ENCODE measurements around the gene SPNS2.

The SPNS2 gene

DNA sequence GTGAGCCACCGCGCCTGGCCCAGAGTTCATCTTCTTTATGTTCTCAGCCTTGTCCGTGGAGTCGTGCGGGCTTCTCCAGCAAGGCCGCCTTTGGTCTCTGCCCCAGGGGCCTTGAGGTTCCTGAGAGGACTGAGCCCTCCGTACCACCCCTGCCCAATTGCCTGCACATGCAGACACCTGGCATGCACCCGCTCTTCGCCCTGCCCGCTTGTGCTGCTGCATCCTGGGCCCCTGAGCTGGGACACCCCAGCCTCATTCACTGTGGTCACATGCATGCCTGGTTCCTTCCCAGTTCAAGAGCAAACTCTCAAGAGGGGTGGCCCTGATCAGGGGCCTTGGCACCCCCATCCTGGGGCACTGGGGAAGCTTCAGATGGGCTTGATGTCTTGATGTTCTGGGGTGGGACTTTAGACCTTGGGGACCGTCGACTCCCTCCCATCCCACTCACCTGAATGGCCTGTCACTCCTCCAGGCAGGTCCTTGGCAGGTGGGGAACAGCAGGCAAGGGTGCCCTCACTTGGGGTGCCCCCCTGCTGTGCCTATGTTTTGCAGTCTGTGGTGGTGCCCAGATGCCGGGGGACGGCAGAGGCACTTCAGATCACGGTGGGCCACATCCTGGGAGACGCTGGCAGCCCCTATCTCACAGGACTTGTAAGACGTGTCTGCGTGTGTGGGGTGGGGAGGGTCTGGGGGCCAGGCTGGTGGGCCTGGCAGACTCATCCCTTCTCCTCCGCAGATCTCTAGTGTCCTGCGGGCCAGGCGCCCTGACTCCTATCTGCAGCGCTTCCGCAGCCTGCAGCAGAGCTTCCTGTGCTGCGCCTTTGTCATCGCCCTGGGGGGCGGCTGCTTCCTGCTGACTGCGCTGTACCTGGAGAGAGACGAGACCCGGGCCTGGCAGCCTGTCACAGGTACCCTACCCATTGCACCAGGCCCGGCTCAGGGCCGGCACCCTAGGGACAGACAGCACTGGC, 12.7 kb upstream of the SPNS2 start:
- Histone ChIP-seq H3K27ac (ENCODE audit: poor library complexity, severe bottlenecking) (no peak overlapping the region), H3K27me3 (ENCODE audit: insufficient read depth, poor library complexity, severe bottlenecking) (no peaks in the 10 kb centered on the region), H3K4me1 (ENCODE audit: insufficient read depth, poor library complexity, severe bottlenecking) (peaks cover 16% of the 10 kb centered on the region), H3K36me3 (ENCODE audit: low read depth) (no peaks in the 10 kb centered on the region), H3K4me3 (ENCODE audit: severe bottlenecking) (no peak overlapping the region), H3K9me3 (ENCODE audit: severe bottlenecking) (no peaks in the 10 kb centered on the region)
- ATAC-seq (ENCODE audit: low read depth) (no peak), DNase-seq (ENCODE audit: low spot score) (no peak)
- TF ChIP-seq, protein P1, sequence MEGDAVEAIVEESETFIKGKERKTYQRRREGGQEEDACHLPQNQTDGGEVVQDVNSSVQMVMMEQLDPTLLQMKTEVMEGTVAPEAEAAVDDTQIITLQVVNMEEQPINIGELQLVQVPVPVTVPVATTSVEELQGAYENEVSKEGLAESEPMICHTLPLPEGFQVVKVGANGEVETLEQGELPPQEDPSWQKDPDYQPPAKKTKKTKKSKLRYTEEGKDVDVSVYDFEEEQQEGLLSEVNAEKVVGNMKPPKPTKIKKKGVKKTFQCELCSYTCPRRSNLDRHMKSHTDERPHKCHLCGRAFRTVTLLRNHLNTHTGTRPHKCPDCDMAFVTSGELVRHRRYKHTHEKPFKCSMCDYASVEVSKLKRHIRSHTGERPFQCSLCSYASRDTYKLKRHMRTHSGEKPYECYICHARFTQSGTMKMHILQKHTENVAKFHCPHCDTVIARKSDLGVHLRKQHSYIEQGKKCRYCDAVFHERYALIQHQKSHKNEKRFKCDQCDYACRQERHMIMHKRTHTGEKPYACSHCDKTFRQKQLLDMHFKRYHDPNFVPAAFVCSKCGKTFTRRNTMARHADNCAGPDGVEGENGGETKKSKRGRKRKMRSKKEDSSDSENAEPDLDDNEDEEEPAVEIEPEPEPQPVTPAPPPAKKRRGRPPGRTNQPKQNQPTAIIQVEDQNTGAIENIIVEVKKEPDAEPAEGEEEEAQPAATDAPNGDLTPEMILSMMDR (IDR thresholded peaks at IDR 0.05; ENCODE audit: poor library complexity, severe bottlenecking), result no peak

DNA sequence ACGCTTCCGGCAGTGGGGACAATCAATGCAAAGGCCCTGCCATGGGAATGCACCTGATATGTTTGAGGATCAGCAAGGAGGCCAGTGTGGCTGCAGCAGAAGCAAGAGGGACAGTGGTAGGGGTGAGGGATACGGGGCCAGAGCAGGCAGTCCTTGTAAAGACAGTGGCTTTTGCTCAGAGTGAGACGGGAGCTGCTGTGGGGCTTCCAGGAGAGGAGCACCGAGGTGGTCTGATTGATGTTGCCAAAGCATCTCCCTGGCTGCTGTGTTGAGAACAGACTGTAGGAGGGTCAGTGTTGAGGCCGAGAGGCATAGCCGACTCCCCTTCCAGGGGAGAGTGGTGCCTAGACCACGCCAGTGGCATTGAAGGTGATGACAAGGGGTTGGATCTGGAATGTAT, 11.4 kb upstream of the SPNS2 start:
- Histone ChIP-seq H3K27ac (ENCODE audit: poor library complexity, severe bottlenecking) (no peak overlapping the region), H3K36me3 (ENCODE audit: low read depth) (no peaks in the 10 kb centered on the region), H3K4me1 (ENCODE audit: insufficient read depth, poor library complexity, severe bottlenecking) (peaks cover 16% of the 10 kb centered on the region), H3K4me3 (ENCODE audit: severe bottlenecking) (no peak overlapping the region), H3K9me3 (ENCODE audit: severe bottlenecking) (no peaks in the 10 kb centered on the region), H3K27me3 (ENCODE audit: insufficient read depth, poor library complexity, severe bottlenecking) (no peaks in the 10 kb centered on the region)
- no peak for ATAC-seq (ENCODE audit: low read depth)
- no peak for DNase-seq (ENCODE audit: low spot score)
- TF ChIP-seq, protein P1 (IDR thresholded peaks at IDR 0.05; ENCODE audit: poor library complexity, severe bottlenecking), result no peak

DNA sequence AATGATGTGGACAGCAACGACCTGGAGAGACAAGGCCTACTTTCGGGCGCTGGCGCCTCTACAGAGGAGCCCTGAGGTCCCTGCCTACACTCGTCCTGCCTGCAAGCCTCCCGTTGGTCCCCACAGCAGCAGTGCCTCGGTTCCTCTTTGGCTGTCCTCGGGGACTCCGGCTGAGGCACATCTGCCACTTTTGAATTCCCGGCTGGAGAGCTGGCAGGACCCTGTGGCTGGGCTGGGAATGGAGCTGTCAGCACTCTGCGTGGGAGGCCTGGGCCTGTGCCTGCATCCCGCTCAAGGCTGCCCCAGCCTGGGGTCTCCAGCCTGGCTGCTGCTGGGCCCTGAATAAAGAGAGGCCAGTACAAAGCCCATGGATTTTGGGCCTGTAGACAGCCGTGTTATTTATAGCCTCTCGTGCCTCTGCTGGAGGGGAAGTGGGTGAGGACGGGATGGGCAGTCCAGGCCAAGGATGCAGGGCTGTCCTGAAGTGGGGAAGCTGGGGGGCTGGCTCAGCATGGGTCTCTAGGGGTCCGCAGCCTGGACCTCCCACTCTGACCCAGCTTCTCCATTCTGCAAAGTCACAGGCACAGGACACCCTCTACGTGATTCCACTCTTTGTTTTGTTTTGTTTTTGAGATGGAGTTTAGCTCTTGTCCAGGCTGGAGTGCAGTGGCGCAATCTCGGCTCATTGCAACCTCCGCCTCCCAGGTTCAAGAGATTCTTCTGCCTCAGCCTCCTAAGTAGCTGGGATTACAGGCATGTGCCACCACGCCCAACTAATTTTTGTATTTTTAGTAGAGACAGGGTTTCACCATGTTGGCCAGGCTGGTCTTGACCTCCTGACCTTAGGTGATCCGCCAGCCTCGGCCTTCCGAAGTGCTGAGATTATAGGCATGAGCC, 10.6 kb upstream of the SPNS2 start:
- TF ChIP-seq, protein P1 (IDR thresholded peaks at IDR 0.05; ENCODE audit: poor library complexity, severe bottlenecking), result no peak
- Histone ChIP-seq H3K27me3 (ENCODE audit: insufficient read depth, poor library complexity, severe bottlenecking) (no peaks in the 10 kb centered on the region), H3K4me1 (ENCODE audit: insufficient read depth, poor library complexity, severe bottlenecking) (peaks cover 9% of the 10 kb centered on the region), H3K4me3 (ENCODE audit: severe bottlenecking) (no peak overlapping the region), H3K27ac (ENCODE audit: poor library complexity, severe bottlenecking) (no peak overlapping the region), H3K9me3 (ENCODE audit: severe bottlenecking) (no peaks in the 10 kb centered on the region), H3K36me3 (ENCODE audit: low read depth) (no peaks in the 10 kb centered on the region)
- no peak for DNase-seq (ENCODE audit: low spot score)
- ATAC-seq (ENCODE audit: low read depth), result no peak

DNA sequence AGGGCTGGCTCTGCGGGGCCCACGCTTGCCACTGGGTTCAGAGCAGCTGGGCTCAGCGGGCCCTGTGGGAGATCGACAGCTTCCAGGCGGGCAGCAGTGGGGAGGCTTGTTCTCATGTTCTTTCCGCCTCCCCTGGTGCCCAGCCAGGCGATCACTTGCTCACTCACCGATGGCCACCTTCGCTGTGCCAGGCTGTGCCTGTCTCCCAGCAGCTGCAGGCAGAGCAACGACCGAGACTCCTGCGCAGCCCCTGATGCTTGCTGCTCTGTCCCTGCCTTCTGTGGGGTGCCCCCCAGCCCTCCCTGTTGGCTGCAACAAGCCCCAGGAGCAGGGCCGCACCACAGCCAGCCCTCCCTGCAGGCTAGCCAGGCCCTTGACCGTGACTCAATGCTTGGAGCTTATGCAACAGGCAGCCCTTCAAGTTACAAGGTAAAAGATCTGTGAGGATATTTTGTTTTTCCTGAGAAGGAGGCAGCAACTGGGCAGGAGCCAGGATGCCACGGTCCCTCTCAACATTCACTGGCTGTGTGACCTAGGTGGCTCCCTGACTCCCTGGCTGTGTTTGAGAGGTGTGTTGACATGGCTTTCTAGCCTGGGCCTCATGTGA, 9.6 kb upstream of the SPNS2 start:
- ATAC-seq (ENCODE audit: low read depth), result peak; percentile 43; the same call in 1 of the 3 replicates
- H3K9me3 ChIP-seq (ENCODE audit: severe bottlenecking), result no peaks in the 10 kb centered on the region
- no peaks in the 10 kb centered on the region for H3K27me3 ChIP-seq (ENCODE audit: insufficient read depth, poor library complexity, severe bottlenecking)
- H3K4me3 ChIP-seq (ENCODE audit: severe bottlenecking), result no peak overlapping the region
- no peak for DNase-seq (ENCODE audit: low spot score)
- TF ChIP-seq, protein P1 (IDR thresholded peaks at IDR 0.05; ENCODE audit: poor library complexity, severe bottlenecking), result no peak
- no peaks in the 10 kb centered on the region for H3K4me1 ChIP-seq (ENCODE audit: insufficient read depth, poor library complexity, severe bottlenecking)
- H3K36me3 ChIP-seq (ENCODE audit: low read depth), result no peaks in the 10 kb centered on the region
- no peak overlapping the region for H3K27ac ChIP-seq (ENCODE audit: poor library complexity, severe bottlenecking)
